Transverse colon (tissue), 4 donors: ENCODE data around the gene CDC42EP1. TPM values are rescaled to one million over a fixed set of nuclear protein-coding genes. Genes with fewer than 3 reads are reported as not detected.
A peak's percentile ranks its signal among the peaks of the same experiment; 100 is the strongest.

Experiments
- DNase-seq: peaks from one replicate; pipeline ENCODE4 v3.0.0-alpha.2; 2019
- H3K27ac ChIP-seq, 4 donors: fragments of 200-600 bp; sonication (generic); 2 replicates each; pipeline ENCODE4 v1.5.1; 2016 to 2018; ENCODE audit warnings: inconsistent platforms in 4 of 4
- H3K27me3 ChIP-seq: fragments of 200-600 bp; sonication (generic); 2 replicates; pipeline ENCODE4 v1.5.1; 2017; ENCODE audit warnings: inconsistent platforms
- H3K36me3 ChIP-seq, 4 donors: fragments of 200-600 bp; sonication (generic); 2 replicates each; pipeline ENCODE4 v1.5.1; 2017 to 2019; ENCODE audit warnings: inconsistent platforms in 4 of 4
- H3K4me1 ChIP-seq, 4 donors: fragments of 200-600 bp; sonication (generic); 2 replicates each; pipeline ENCODE4 v1.5.1; 2017 to 2020; ENCODE audit warnings: inconsistent platforms in 4 of 4
- H3K4me3 ChIP-seq, 4 donors: fragments of 200-600 bp; sonication (generic); 1 replicate in 1 of 4; 2 replicates in 3 of 4; pipeline versions ENCODE4 v1.5.1 to v1.6.1; 2017 to 2019; ENCODE audit warnings: inconsistent platforms in 4 of 4
- H3K9me3 ChIP-seq, 2 donors: fragments of 200-600 bp; sonication (generic); 2 replicates each; pipeline ENCODE4 v1.5.1; 2017 to 2019; ENCODE audit warnings: inconsistent platforms in 2 of 2
- EP300 ChIP-seq: sonication (generic); formaldehyde crosslinking; IDR thresholded peaks from one replicate; pipeline ENCODE4 v1.6.1; 2017; ENCODE audit warnings: antibody characterized with exemption, low read depth
- POLR2A ChIP-seq: fragments of 450-650 bp; IDR thresholded peaks from one replicate; pipeline ENCODE4 v1.6.1; 2016; ENCODE audit warnings: antibody characterized with exemption, mild to moderate bottlenecking, moderate library complexity
- POLR2AphosphoS5 ChIP-seq, 3 donors: sonication (generic); formaldehyde crosslinking; IDR thresholded peaks; one replicate each; pipeline ENCODE4 v1.6.1; 2016; ENCODE audit warnings: antibody characterized with exemption in 3 of 3
- WGBS, 2 donors: methylation state at CpG; one replicate each; pipeline ENCODE4 v1.1.5; 2018; ENCODE audit warnings: low coverage in 1 of 2; 5-methylcytosine and 5-hydroxymethylcytosine counted together
- in situ Hi-C, 4 donors: fragments of 200-750 bp; cut with MboI; loops; one replicate each; pipeline versions ENCODE4 v1.15.0 to v1.15.1; 2017; ENCODE audit warnings: low sequenced_read_pairs in 3 of 4, low pct_ligation_motif_present in 1 of 4, low pct_unique_long_range_greater_than_20kb in 1 of 4
- intact Hi-C: fragments of 100-400 bp; cut with DNase I; formaldehyde crosslinking; loops from one replicate; pipeline ENCODE4 v1.15.1; 2023; ENCODE audit warnings: low total_unique reads
- total RNA-seq, 4 donors: library from RNA; depleted of rRNA; stranded (reverse); fragments of >200 nt; gene quantifications; one replicate each; pipeline ENCODE4 v1.1.0, GENCODE V29; 2016
- TF ChIP-seq, protein P1 (sequence below), 5 experiments: fragments of 200-600 bp in 3 of 5; fragments of 450-650 bp in 2 of 5; sonication (generic) in 3 of 5; IDR thresholded peaks; 1 replicate in 2 of 5; 2 replicates in 3 of 5; pipeline ENCODE4 v1.5.1; 2016 to 2017; ENCODE audit warnings: antibody characterized with exemption in 5 of 5, inconsistent platforms in 3 of 5, mild to moderate bottlenecking in 2 of 5, moderate library complexity in 1 of 5

The CDC42EP1 gene
- total RNA-seq, 4 donors from 2014 or later, result 27.3 to 52.9 (median 28.9) TPM

DNA sequence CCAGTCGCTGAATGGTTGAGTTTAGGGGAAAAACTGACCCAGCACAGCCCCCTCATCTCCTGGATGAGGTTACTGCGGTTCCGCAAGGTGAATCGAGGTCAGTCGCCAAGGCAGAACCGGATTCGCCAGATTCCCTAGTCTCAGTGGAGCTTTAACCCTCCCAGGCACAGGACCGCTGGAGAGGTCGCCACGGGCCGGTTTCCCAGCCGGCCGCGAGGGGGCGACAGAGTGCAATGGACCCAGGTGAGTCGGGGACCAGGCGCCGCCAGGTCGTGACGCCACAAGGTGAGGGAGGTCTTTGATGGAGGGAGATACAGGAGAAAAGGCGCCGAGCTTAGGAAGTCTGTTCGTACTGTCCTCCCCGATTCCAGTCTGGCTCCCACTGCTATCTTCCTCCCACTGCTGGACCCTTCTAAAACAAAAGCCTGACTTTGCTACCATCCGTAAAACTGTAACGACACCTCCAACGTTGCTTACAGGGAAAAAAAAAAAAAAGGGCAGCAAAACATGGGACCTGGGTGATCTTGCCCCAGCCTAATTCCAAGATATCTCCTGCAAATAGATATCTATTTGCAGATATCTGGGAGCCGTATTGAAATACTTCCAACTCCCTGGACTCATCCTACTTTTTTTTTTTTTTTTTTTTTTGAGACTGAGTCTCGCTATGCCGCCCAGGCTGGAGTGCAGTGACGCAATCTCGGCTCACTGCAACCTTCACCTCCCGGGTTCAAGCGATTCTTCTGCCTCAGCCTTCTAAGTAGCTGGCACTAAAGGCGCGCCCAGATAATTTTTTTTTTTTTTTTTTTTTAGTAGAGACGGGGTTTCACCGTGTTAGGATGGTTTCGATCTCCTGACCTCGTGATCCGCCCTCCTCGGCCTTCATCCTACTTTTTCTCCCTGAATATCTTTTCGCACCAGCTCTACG lies 47.0 kb downstream of the CDC42EP1 start:
- TF ChIP-seq POLR2A (no peak), EP300 (no peak), POLR2AphosphoS5 (IDR thresholded peaks at IDR 0.05) (peak in 2 of 3 donors; percentile 16 to 57)
- TF ChIP-seq, protein P1, sequence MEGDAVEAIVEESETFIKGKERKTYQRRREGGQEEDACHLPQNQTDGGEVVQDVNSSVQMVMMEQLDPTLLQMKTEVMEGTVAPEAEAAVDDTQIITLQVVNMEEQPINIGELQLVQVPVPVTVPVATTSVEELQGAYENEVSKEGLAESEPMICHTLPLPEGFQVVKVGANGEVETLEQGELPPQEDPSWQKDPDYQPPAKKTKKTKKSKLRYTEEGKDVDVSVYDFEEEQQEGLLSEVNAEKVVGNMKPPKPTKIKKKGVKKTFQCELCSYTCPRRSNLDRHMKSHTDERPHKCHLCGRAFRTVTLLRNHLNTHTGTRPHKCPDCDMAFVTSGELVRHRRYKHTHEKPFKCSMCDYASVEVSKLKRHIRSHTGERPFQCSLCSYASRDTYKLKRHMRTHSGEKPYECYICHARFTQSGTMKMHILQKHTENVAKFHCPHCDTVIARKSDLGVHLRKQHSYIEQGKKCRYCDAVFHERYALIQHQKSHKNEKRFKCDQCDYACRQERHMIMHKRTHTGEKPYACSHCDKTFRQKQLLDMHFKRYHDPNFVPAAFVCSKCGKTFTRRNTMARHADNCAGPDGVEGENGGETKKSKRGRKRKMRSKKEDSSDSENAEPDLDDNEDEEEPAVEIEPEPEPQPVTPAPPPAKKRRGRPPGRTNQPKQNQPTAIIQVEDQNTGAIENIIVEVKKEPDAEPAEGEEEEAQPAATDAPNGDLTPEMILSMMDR (IDR thresholded peaks at IDR 0.05), result peak; percentile 98 to 99 (median 98)
- peak; percentile 95 for DNase-seq
- Histone ChIP-seq H3K4me1 (peaks cover 5 to 42% (median 33%) of the 10 kb centered on the region in 4 donors), H3K27ac (peak overlapping the region; percentile 91 to 97 (median 94)), H3K9me3 (no peaks in the 10 kb centered on the region), H3K36me3 (no peaks in the 10 kb centered on the region), H3K27me3 (no peaks in the 10 kb centered on the region), H3K4me3 (peak overlapping the region in 3 of 4 donors; percentile 62 to 94 (median 89))
- in situ Hi-C loops (no loop called here), intact Hi-C loops (no loop called here)
- 3 to 5% methylated on average over 21 to 44 of the region's 44 CpGs for WGBS, 2 donors

DNA sequence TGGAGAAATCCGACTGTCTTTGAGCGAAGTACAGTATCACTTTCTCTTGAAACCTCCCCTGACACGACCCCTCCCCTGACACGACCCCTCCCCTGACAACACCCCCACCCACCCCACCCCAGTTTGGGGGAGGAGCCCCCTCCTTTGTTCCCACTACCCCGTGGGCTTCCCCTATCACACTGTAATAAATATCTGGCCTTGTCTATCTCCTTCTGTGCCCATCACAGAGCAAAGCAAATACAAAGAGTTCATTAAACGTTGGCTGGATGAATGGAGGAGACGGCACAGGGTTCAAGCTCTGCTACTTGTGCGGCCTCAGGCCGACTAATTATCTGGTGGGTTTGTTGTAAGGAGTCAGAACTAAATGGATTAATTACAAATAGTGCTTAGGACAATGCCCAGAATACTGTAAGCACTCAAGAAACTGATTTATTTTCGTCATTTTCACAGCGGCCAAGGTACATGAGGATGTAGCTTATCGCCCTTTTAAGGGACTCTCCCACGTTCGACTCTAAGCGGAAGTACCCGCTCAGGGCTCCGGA lies 47.7 kb downstream of the CDC42EP1 start:
- Histone ChIP-seq H3K27me3 (no peaks in the 10 kb centered on the region), H3K27ac (peak overlapping the region; percentile 91 to 97 (median 94)), H3K9me3 (no peaks in the 10 kb centered on the region), H3K36me3 (no peaks in the 10 kb centered on the region), H3K4me1 (peaks cover 5 to 44% (median 35%) of the 10 kb centered on the region in 4 donors), H3K4me3 (peak overlapping the region; percentile 62 to 94 (median 88))
- in situ Hi-C loops (no loop called here), intact Hi-C loops (no loop called here)
- TF ChIP-seq POLR2A (no peak), EP300 (no peak), POLR2AphosphoS5 (IDR thresholded peaks at IDR 0.05) (no peak)
- TF ChIP-seq, protein P1 (IDR thresholded peaks at IDR 0.05), result no peak
- DNase-seq, result peak; percentile 30
- WGBS, 2 donors, result 0 to 2% methylated on average over 1 to 17 of the region's 17 CpGs

GRCh38 chr22:37608477-37609239 lies 48.4 kb downstream of the CDC42EP1 start, which contains the start of gene GGA1:
TSS of gene GGA1 (plus strand) at chr22:37608834. CDS start at chr22:37608861, 27 bp downstream.
- TF ChIP-seq POLR2AphosphoS5 (IDR thresholded peaks at IDR 0.05) (peak; percentile 62 to 86 (median 80)), POLR2A (peak; percentile 65), EP300 (peak; percentile 39)
- TF ChIP-seq, protein P1 (IDR thresholded peaks at IDR 0.05), result peak in 1 of 5 experiments; percentile 30
- Histone ChIP-seq H3K27me3 (no peaks in the 10 kb centered on the region), H3K27ac (peak within 1 kb of the TSS; percentile 91 to 97 (median 94)), H3K4me3 (peak within 1 kb of the TSS; percentile 62 to 94 (median 88)), H3K9me3 (no peaks in the 10 kb centered on the region), H3K4me1 (peaks cover 9 to 51% (median 41%) of the 10 kb centered on the region in 4 donors), H3K36me3 (no peaks in the 10 kb centered on the region)
- intact Hi-C loops, result no loop called here
- peak; percentile 97 for DNase-seq
- 0% methylated on average over 20 of the region's 82 CpGs; no CpG with 5 or more reads in 1 of the 2 donors for WGBS, 2 donors
- in situ Hi-C loops, result no loop called here
